ENCODE results near the gene SEZ6.

The SEZ6 gene

GRCh38 chr17:28906276-28906675, 99.6 kb downstream of the SEZ6 start:
- no peak for TF ChIP-seq JUND (IDR thresholded peaks at IDR 0.05; ENCODE audit: low read depth)
- in situ Hi-C loops (cut with HindIII; ENCODE audit: low pct_unique_long_range_greater_than_20kb, low sequenced_read_pairs), result no loop called here
- DNase-seq (ENCODE audit: low read depth in 1 of 2, low spot score in 1 of 2), result no peak
